Karpas-422 (cell line): Measurements from ENCODE around the gene TTLL5. TPM values are rescaled to one million over a fixed set of nuclear protein-coding genes. Genes with fewer than 3 reads are reported as not detected.
"Not testable (repeated sequence)": the region's sequence is repeated elsewhere in the genome, so short reads cannot be mapped to it uniquely, and the experiment has no call there.

Source experiments
- DNase-seq: peaks from one replicate; pipeline ENCODE4 v3.0.0-alpha.2; 2015
- H2AFZ ChIP-seq: fragments of 200-600 bp; sonication (generic); 2 replicates; pipeline ENCODE4 v1.6.1; 2014; ENCODE audit warnings: antibody characterized with exemption, low read length, mixed read lengths
- H3K27ac ChIP-seq: fragments of 200-600 bp; sonication (generic); 2 replicates; pipeline ENCODE4 v1.5.1; 2014; ENCODE audit warnings: mild to moderate bottlenecking, low read length, moderate library complexity
- H3K27me3 ChIP-seq: fragments of 200-600 bp; sonication (generic); 2 replicates; pipeline ENCODE4 v1.6.1; 2014; ENCODE audit warnings: low read length, mixed read lengths
- H3K36me3 ChIP-seq: fragments of 200-600 bp; sonication (generic); 2 replicates; pipeline ENCODE4 v1.6.1; 2014; ENCODE audit warnings: low read length, mixed read lengths; ENCODE audit not compliant: insufficient read depth
- H3K4me1 ChIP-seq: fragments of 200-600 bp; sonication (generic); 2 replicates; pipeline ENCODE4 v1.6.1; 2014; ENCODE audit warnings: mild to moderate bottlenecking, low read length, mixed read lengths
- H3K4me2 ChIP-seq: fragments of 200-600 bp; sonication (generic); 2 replicates; pipeline ENCODE4 v1.6.1; 2014; ENCODE audit warnings: low read length, low read depth, mild to moderate bottlenecking; ENCODE audit not compliant: poor library complexity, severe bottlenecking
- H3K4me3 ChIP-seq: fragments of 200-600 bp; sonication (generic); 2 replicates; pipeline ENCODE4 v1.5.1; 2014; ENCODE audit warnings: mild to moderate bottlenecking, antibody characterized with exemption, low read length, mixed read lengths
- H3K79me2 ChIP-seq: fragments of 200-600 bp; sonication (generic); 2 replicates; pipeline ENCODE4 v1.6.1; 2014; ENCODE audit warnings: mild to moderate bottlenecking, low read length, mixed read lengths
- H3K9ac ChIP-seq: fragments of 200-600 bp; sonication (generic); 2 replicates; pipeline ENCODE4 v1.6.0; 2014; ENCODE audit warnings: low read length
- H3K9me2 ChIP-seq: fragments of 200-600 bp; sonication (generic), shearing (Covaris generic); replicated peaks from 2 replicates; pipeline ENCODE4 v1.6.0; 2014; ENCODE audit warnings: mild to moderate bottlenecking, low read length, moderate library complexity; ENCODE audit not compliant: insufficient read depth
- H3K9me3 ChIP-seq: fragments of 300-700, 200-600 bp; sonication (generic); 2 replicates; pipeline ENCODE4 v1.6.1; 2014; ENCODE audit warnings: low read length, mixed read lengths
- H4K20me1 ChIP-seq: fragments of 200-600 bp; sonication (generic); 2 replicates; pipeline ENCODE4 v1.6.1; 2014; ENCODE audit warnings: mild to moderate bottlenecking, antibody characterized with exemption, low read length, low read depth; ENCODE audit not compliant: insufficient read depth
- total RNA-seq: library from RNA; depleted of rRNA; stranded (reverse); fragments of >200 nt; shearing (Covaris generic); gene quantifications from 2 replicates; pipeline ENCODE4 v1.2.3, GENCODE V29; 2014; ENCODE audit warnings: low replicate concordance

The TTLL5 gene
- total RNA-seq, 1 experiment from 2014 or later = 53.7 TPM

DNA sequence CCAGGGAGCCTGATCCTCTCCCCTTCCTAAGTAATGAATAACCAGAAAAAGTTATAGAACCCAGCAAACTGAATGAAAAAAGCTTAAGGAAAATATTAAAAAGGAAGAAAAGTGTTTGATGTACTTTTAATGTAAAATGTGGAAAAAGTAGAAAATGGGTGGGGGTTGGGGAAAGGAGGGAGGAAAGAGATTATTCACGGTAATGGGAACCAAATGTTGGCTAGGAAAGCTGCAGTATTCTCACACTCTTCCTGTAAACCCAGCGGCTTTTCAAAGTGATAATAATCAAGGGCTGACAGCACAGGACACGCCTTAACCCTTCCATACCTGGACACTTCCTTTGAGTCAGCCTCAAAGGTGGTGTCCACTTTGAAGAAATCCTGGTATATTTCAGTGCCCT is 181.5 kb downstream of the TTLL5 start:
- H3K4me2 ChIP-seq = no peak overlapping the region
- H3K79me2 ChIP-seq = no peaks in the 10 kb centered on the region

DNA sequence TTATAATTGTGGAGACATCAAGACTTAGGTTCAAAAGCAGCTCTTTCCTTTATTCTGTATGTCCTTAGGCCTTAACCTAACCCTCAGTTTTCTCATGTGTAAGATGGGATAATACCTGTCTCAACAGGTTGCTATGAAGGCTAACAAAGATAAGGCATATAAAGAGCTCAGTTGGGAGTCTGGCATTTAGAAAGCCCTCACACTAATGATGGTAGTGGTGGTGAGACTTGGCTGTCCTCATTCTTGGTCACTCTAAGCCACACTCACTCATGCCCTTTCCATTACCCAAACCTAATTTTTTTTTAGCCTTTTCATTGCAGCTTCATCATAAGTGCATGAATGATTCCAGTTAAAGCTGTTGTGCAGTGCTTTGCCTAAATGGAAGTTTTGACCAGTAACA is 183.4 kb downstream of the TTLL5 start:
- Histone ChIP-seq H2AFZ (no peak overlapping the region), H3K9me3 (no peaks in the 10 kb centered on the region), H3K36me3 (no peaks in the 10 kb centered on the region), H3K9me2 (no peaks in the 10 kb centered on the region), H3K4me2 (no peak overlapping the region), H3K27ac (no peak overlapping the region), H4K20me1 (no peaks in the 10 kb centered on the region), H3K9ac (no peak overlapping the region), H3K4me3 (no peak overlapping the region), H3K27me3 (no peaks in the 10 kb centered on the region), H3K4me1 (peaks cover 5% of the 10 kb centered on the region; the same call in 1 of the 2 replicates), H3K79me2 (no peaks in the 10 kb centered on the region)
- DNase-seq = no peak

More for the DNA sequence above, 181.5 kb downstream of the TTLL5 start:
- Histone ChIP-seq H3K9ac (no peak overlapping the region), H4K20me1 (no peaks in the 10 kb centered on the region), H3K9me2 (no peaks in the 10 kb centered on the region), H3K9me3 (no peaks in the 10 kb centered on the region), H3K27ac (no peak overlapping the region), H3K36me3 (peaks cover 4% of the 10 kb centered on the region; the same call in 1 of the 2 replicates), H3K27me3 (no peaks in the 10 kb centered on the region), H3K4me1 (no peaks in the 10 kb centered on the region), H2AFZ (no peak overlapping the region), H3K4me3 (no peak overlapping the region)
- no peak for DNase-seq

DNA sequence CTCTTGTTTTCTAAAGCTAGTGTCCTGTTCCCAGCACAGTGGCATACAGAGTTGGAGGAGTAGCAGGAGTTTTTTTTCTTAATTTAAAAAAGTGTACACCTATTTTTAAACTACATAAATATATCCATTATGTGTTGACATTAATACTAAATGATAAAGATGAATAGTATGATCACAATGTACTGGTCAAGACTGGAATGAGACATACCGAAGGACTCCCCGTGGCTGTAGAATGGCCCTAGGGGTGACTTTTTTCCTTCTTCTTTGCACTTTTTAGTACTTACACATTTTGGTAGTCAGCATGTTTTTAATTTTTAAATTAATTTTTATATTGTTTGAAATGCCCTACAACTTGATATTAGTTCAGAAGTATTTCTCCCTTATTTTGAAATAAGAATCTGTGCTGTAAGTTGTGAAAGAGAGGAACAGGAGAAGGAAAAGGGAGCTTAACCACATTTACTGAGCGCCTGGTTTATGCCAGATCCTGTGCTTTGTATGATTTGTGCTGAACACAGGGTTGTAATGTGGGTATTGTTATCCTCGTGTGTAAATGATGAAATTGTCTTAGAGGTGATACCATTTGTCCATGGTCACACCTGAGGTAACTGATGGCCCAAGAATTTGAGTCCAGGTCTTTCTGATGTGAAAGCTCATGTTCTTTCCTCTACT is 184.2 kb downstream of the TTLL5 start:
- H3K9me3 ChIP-seq = no peaks in the 10 kb centered on the region
- no peak for DNase-seq
- H3K79me2 ChIP-seq = no peaks in the 10 kb centered on the region
- no peak overlapping the region for H3K4me3 ChIP-seq
- H3K9ac ChIP-seq = no peak overlapping the region
- H3K36me3 ChIP-seq = no peaks in the 10 kb centered on the region
- no peak overlapping the region for H2AFZ ChIP-seq
- no peaks in the 10 kb centered on the region for H4K20me1 ChIP-seq
- no peak overlapping the region for H3K4me2 ChIP-seq
- H3K9me2 ChIP-seq = no peaks in the 10 kb centered on the region
- no peaks in the 10 kb centered on the region for H3K27me3 ChIP-seq
- H3K4me1 ChIP-seq = peaks cover 5% of the 10 kb centered on the region; the same call in 1 of the 2 replicates
- H3K27ac ChIP-seq = no peak overlapping the region

DNA sequence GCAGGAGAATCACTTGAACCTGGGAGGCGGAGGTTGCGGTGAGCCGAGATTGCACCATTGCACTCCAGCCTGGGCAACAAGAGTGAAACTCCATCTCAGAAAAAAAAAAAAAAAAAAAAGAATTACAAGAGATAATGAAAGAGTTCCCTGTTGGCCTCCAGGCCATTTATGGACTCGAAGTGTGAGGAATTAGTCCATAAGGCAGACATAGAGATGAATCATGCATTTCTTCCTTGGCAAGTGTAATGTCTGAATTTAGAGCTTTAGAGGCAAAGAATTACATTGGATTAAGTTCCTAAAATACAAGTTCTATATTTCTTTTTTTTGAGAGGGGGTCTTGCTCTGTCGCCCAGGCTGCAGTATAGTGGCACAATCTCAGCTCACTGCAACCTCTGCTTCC is 185.6 kb downstream of the TTLL5 start:
- H4K20me1 ChIP-seq, H3K9me2 ChIP-seq, H3K9me3 ChIP-seq, H3K4me3 ChIP-seq, H3K79me2 ChIP-seq, H2AFZ ChIP-seq, H3K4me2 ChIP-seq, H3K36me3 ChIP-seq, H3K9ac ChIP-seq, H3K27ac ChIP-seq, H3K27me3 ChIP-seq, DNase-seq, H3K4me1 ChIP-seq: not testable (repeated sequence)

DNA sequence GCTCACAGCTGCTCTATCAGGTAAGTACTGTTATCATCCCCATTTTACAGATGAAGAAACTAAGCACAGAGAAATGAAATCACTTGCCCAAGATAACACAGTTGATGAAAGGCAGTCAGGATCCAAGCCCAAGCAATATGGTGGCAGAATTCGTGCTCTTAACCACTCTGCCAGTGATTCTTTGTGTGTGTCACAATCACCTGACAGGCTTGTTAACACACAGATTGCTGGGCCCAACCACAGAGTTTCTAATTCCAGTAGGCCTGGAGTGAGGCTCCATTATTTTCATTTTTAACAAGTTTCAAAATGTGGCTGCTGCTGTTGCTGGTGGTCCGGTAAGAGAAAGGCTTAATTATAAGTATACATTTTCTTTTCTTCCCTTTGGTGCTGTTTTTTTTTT is 186.5 kb downstream of the TTLL5 start:
- H3K79me2 ChIP-seq = no peaks in the 10 kb centered on the region
- no peak overlapping the region for H3K4me3 ChIP-seq
- H3K4me1 ChIP-seq = peaks cover 5% of the 10 kb centered on the region; the same call in 1 of the 2 replicates
- H3K27ac ChIP-seq = no peak overlapping the region
- no peaks in the 10 kb centered on the region for H3K27me3 ChIP-seq
- H3K9me2 ChIP-seq = no peaks in the 10 kb centered on the region
- no peak overlapping the region for H2AFZ ChIP-seq
- H3K9ac ChIP-seq = no peak overlapping the region
- no peaks in the 10 kb centered on the region for H3K9me3 ChIP-seq
- no peak overlapping the region for H3K4me2 ChIP-seq
- DNase-seq = no peak
- no peaks in the 10 kb centered on the region for H4K20me1 ChIP-seq
- H3K36me3 ChIP-seq = no peaks in the 10 kb centered on the region

DNA sequence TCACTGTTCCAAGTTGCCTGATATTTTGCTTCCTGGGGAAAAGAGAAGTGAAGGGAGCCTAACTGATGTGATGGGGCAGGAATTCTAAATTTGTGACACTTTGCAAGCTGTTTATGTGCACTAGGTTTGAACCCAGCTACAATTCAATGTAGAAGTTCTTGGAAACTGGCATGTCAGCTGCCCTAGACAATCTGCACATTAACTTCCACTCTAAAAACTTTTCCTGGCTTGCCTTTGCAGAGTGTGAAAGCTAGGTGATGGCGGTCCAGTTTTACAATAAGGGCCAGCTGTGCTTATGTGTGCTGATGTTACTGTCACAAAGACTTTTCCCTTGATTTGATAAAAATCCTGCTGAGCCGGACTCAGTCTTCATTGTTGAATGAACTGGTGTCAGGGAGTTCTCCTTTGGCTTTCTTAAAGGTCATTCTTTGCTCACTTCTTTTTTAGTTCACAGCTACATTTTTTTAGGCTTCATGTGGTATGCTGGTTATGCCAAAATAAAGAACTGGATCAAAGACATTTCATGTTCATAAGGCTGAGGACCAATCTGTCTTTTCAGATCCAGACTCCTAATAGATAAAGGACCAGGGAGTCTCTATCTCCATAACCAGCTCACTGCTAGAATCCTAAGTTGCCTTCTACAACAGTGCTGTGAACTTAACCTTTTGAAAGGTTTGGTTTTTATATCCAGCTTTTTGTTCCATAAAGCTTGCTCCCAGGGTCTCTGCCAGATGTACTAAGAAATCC is 187.3 kb downstream of the TTLL5 start:
- Histone ChIP-seq H3K4me2 (no peak overlapping the region), H3K36me3 (no peaks in the 10 kb centered on the region), H3K27ac (no peak overlapping the region), H2AFZ (no peak overlapping the region), H3K27me3 (no peaks in the 10 kb centered on the region), H3K9me3 (no peaks in the 10 kb centered on the region), H3K9me2 (no peaks in the 10 kb centered on the region), H3K4me3 (no peak overlapping the region), H4K20me1 (no peaks in the 10 kb centered on the region), H3K79me2 (no peaks in the 10 kb centered on the region), H3K4me1 (peaks cover 5% of the 10 kb centered on the region; the same call in 1 of the 2 replicates), H3K9ac (no peak overlapping the region)
- no peak for DNase-seq

DNA sequence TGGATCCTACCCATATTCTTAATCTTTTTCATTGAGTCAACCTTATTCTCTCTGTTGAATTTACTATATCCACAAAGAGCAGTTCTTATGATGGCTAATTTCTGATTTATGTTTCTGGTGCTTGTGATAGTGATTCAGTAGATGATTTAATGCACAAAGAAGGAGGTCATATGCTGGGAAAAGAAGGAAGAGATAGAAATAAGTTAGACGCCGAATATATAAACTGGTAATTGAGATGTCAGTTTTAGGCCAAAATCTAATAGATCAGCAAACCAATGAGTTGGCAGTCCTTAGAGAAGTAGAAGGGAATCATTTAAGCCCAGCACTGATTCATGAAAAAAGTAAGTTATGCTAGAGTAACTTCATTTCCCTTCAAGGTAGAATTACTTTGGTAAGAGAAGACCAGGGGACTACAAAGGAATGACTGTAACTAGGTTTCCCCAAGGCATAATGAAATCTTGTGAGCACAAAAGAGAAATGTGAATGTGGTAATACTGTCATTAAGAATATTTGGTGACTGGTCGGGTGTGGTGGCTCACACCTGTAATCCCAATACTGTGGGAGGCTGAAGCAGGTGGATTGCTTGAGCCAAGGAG is 188.4 kb downstream of the TTLL5 start:
- DNase-seq = no peak
- Histone ChIP-seq H3K4me1 (peaks cover 5% of the 10 kb centered on the region; the same call in 1 of the 2 replicates), H3K27ac (no peak overlapping the region), H3K9ac (no peak overlapping the region), H3K79me2 (no peaks in the 10 kb centered on the region), H3K4me3 (no peak overlapping the region), H3K4me2 (no peak overlapping the region), H3K27me3 (no peaks in the 10 kb centered on the region), H3K9me2 (no peaks in the 10 kb centered on the region), H3K36me3 (no peaks in the 10 kb centered on the region), H2AFZ (no peak overlapping the region), H4K20me1 (no peaks in the 10 kb centered on the region), H3K9me3 (no peaks in the 10 kb centered on the region)

DNA sequence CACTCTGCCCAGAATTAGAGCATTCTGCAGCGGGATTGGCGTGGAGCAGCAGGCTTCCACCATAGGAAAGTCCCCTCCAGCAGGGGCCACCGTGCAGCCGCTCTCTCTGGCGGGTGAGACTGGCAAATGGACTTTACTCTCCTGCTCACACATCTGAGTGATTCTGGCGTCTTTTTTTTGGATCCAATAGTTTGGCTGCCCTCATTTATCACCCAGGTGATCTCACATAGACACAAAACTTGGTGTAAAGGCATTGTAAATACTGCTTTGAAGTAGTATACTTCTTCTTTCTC is 190.5 kb downstream of the TTLL5 start:
- Histone ChIP-seq H3K9me3 (no peaks in the 10 kb centered on the region), H4K20me1 (no peaks in the 10 kb centered on the region), H3K9me2 (no peaks in the 10 kb centered on the region), H3K27ac (no peak overlapping the region), H2AFZ (no peak overlapping the region), H3K9ac (no peak overlapping the region), H3K4me3 (no peak overlapping the region), H3K79me2 (no peaks in the 10 kb centered on the region), H3K36me3 (no peaks in the 10 kb centered on the region), H3K27me3 (no peaks in the 10 kb centered on the region), H3K4me1 (peaks cover 5% of the 10 kb centered on the region; the same call in 1 of the 2 replicates), H3K4me2 (no peak overlapping the region)
- no peak for DNase-seq
